H1 (cell line): ENCODE data around the gene TRIM47. TPM values are rescaled to one million over a fixed set of nuclear protein-coding genes. Genes with fewer than 3 reads are reported as not detected.

Experiments
- CTCF ChIA-PET: fragments of 300-600 bp; sonication (Branson Sonifier 250); formaldehyde crosslinking; loops from one replicate; lab custom pipeline; 2021; ENCODE audit not compliant: partially characterized antibody; lab: Charles Lee
- POLR2A ChIA-PET: fragments of 300-600 bp; sonication (Branson Sonifier 250); formaldehyde crosslinking; loops from one replicate; lab custom pipeline; 2021; ENCODE audit warnings: inconsistent platforms; ENCODE audit not compliant: partially characterized antibody; lab: Charles Lee
- DNase-seq, 2 experiments: peaks; one replicate each; pipeline versions ENCODE4 v3.0.0 to v3.0.0-alpha.2; 2010 to 2022; ENCODE audit warnings: low spot score in 2 of 2, low read depth in 1 of 2, mixed read lengths in 1 of 2
- FAIRE-seq: peaks from 2 replicates; lab custom pipeline; 2011; peaks lifted over from hg19 to GRCh38; lab: Jason Lieb, UNC
- H2AFZ ChIP-seq: 2 replicates; pipeline ENCODE4 v1.8.1; 2012; ENCODE audit warnings: low read length, inconsistent platforms
- H2AK5ac ChIP-seq: 2 replicates; pipeline ENCODE4 v1.6.1; 2013; ENCODE audit warnings: low read depth, low read length
- H2BK120ac ChIP-seq: replicated peaks from 2 replicates; pipeline ENCODE3; 2013; ENCODE audit warnings: low read depth, low read length, inconsistent platforms
- H2BK12ac ChIP-seq: 2 replicates; pipeline ENCODE4 v1.6.1; 2013; ENCODE audit warnings: low read depth, low read length
- H2BK15ac ChIP-seq: 2 replicates; pipeline ENCODE4 v1.6.1; 2013; ENCODE audit warnings: low read length
- H2BK20ac ChIP-seq: 2 replicates; pipeline ENCODE4 v1.6.1; 2013; ENCODE audit warnings: low read length
- H2BK5ac ChIP-seq: 2 replicates; pipeline ENCODE4 v1.6.1; 2013; ENCODE audit warnings: low read depth, low read length
- H3K14ac ChIP-seq: 2 replicates; pipeline ENCODE4 v1.6.1; 2013; ENCODE audit warnings: inconsistent platforms; ENCODE audit not compliant: insufficient read length
- H3K18ac ChIP-seq: 2 replicates; pipeline ENCODE4 v1.6.1; 2013; ENCODE audit warnings: low read length; ENCODE audit errors: extremely low read depth
- H3K23ac ChIP-seq: 2 replicates; pipeline ENCODE4 v1.6.1; 2013; ENCODE audit warnings: inconsistent platforms; ENCODE audit not compliant: insufficient read length
- H3K23me2 ChIP-seq: 2 replicates; pipeline ENCODE4 v1.6.1; 2013; ENCODE audit warnings: low read depth, low read length
- H3K27ac ChIP-seq: 2 replicates; pipeline ENCODE4 v1.6.1; 2011; ENCODE audit warnings: low read depth, low read length, inconsistent platforms
- H3K27me3 ChIP-seq, 4 experiments: replicated peaks in 1 of 4; 1 replicate in 1 of 4; 2 replicates in 3 of 4; pipeline versions ENCODE4 v1.6.1 to v1.8.1; 2011 to 2013; ENCODE audit warnings: low read length in 3 of 4, mild to moderate bottlenecking in 3 of 4, inconsistent platforms in 2 of 4, mixed read lengths in 2 of 4, moderate library complexity in 1 of 4; ENCODE audit not compliant: control insufficient read depth in 3 of 4, insufficient read depth in 3 of 4; ENCODE audit errors: extremely low read depth in 1 of 4
- H3K36me3 ChIP-seq, 4 experiments: 2 replicates each; pipeline versions ENCODE4 v1.6.1 to v1.8.1; 2011 to 2013; ENCODE audit warnings: mild to moderate bottlenecking in 4 of 4, low read length in 3 of 4, moderate library complexity in 2 of 4, control low read depth in 1 of 4, inconsistent platforms in 1 of 4; ENCODE audit not compliant: insufficient read depth in 4 of 4, control insufficient read depth in 2 of 4
- H3K4ac ChIP-seq: replicated peaks from 2 replicates; pipeline ENCODE3; 2013; ENCODE audit warnings: low read length, low read depth, mixed read lengths, inconsistent platforms; ENCODE audit not compliant: insufficient read length
- H3K4me1 ChIP-seq, 4 experiments: replicated peaks in 1 of 4; 1 replicate in 1 of 4; 2 replicates in 3 of 4; pipeline versions ENCODE4 v1.6.1 to v1.8.1; 2011 to 2013; ENCODE audit warnings: low read length in 3 of 4, inconsistent platforms in 2 of 4, mixed read lengths in 1 of 4; ENCODE audit not compliant: insufficient read depth in 4 of 4, control insufficient read depth in 3 of 4
- H3K4me2 ChIP-seq, 2 experiments: 2 replicates each; pipeline versions ENCODE4 v1.6.1 to v1.8.1; 2011 to 2013; ENCODE audit warnings: low read depth in 2 of 2, low read length in 2 of 2, control low read depth in 1 of 2, inconsistent platforms in 1 of 2, mild to moderate bottlenecking in 1 of 2; ENCODE audit not compliant: insufficient read depth in 1 of 2
- H3K4me3 ChIP-seq, 4 experiments: fragments of 200-600, 300-600 bp in 1 of 4; sonication (generic), shearing (Covaris generic), sonication (Bioruptor Twin) in 1 of 4; 2 replicates each; pipeline versions ENCODE4 v1.5.1 to v1.8.1; 2011 to 2016; ENCODE audit warnings: low read length in 4 of 4, low read depth in 3 of 4, control low read depth in 2 of 4, inconsistent platforms in 2 of 4, mild to moderate bottlenecking in 2 of 4, mixed read lengths in 1 of 4, moderate library complexity in 1 of 4; ENCODE audit not compliant: insufficient read depth in 2 of 4; ENCODE audit errors: extremely low read depth in 1 of 4
- H3K56ac ChIP-seq: replicated peaks from 2 replicates; pipeline ENCODE3; 2013; ENCODE audit warnings: low read depth, mild to moderate bottlenecking, mixed read lengths, low read length, inconsistent platforms; ENCODE audit not compliant: insufficient read length
- H3K79me1 ChIP-seq: 2 replicates; pipeline ENCODE4 v1.6.1; 2013; ENCODE audit warnings: low read depth, low read length, control low read depth
- H3K79me2 ChIP-seq, 2 experiments: 2 replicates each; pipeline versions ENCODE4 v1.6.1 to v1.8.1; 2012 to 2013; ENCODE audit warnings: low read length in 2 of 2, mild to moderate bottlenecking in 2 of 2, inconsistent platforms in 1 of 2; ENCODE audit not compliant: insufficient read depth in 2 of 2, control insufficient read depth in 1 of 2
- H3K9ac ChIP-seq, 4 experiments: replicated peaks in 1 of 4; 1 replicate in 1 of 4; 2 replicates in 3 of 4; pipeline versions ENCODE4 v1.6.1 to v1.8.1; 2011 to 2013; ENCODE audit warnings: low read depth in 3 of 4, low read length in 3 of 4, control low read depth in 2 of 4, mild to moderate bottlenecking in 2 of 4, moderate library complexity in 2 of 4, inconsistent platforms in 1 of 4; ENCODE audit errors: extremely low read depth in 1 of 4
- H3K9me3 ChIP-seq, 2 experiments: 2 replicates each; pipeline versions ENCODE4 v1.6.1 to v1.8.1; 2012 to 2013; ENCODE audit warnings: mild to moderate bottlenecking in 2 of 2, moderate library complexity in 2 of 2, control low read depth in 1 of 2, inconsistent platforms in 1 of 2, low read depth in 1 of 2, low read length in 1 of 2, mixed read lengths in 1 of 2; ENCODE audit not compliant: insufficient read depth in 2 of 2
- H4K20me1 ChIP-seq, 2 experiments: replicated peaks in 1 of 2; 2 replicates each; pipeline versions ENCODE3 to v1.8.1; 2011 to 2013; ENCODE audit warnings: inconsistent platforms in 2 of 2, low read length in 2 of 2, mild to moderate bottlenecking in 1 of 2; ENCODE audit not compliant: insufficient read depth in 2 of 2, control insufficient read depth in 1 of 2
- H4K5ac ChIP-seq: 2 replicates; pipeline ENCODE4 v1.6.1; 2013; ENCODE audit warnings: low read length, low read depth, mixed read lengths, inconsistent platforms; ENCODE audit not compliant: insufficient read length
- H4K8ac ChIP-seq: 2 replicates; pipeline ENCODE4 v1.8.0; 2013; ENCODE audit warnings: mild to moderate bottlenecking, moderate library complexity, low read length, inconsistent platforms; ENCODE audit not compliant: insufficient read depth; ENCODE audit errors: extremely low read depth
- H4K91ac ChIP-seq: replicated peaks from 2 replicates; pipeline ENCODE3; 2013; ENCODE audit warnings: low read length, mixed read lengths, inconsistent platforms; ENCODE audit not compliant: insufficient read length
- ATF3 ChIP-seq: IDR thresholded peaks from 2 replicates; pipeline ENCODE4 v1.6.1; 2011; ENCODE audit warnings: low read depth, mild to moderate bottlenecking, low read length; ENCODE audit not compliant: insufficient read depth
- CTBP2 ChIP-seq: IDR thresholded peaks from 2 replicates; pipeline ENCODE4 v1.7.0; 2011; ENCODE audit warnings: borderline replicate concordance, mild to moderate bottlenecking, moderate library complexity, mixed read lengths, low read length; ENCODE audit not compliant: insufficient read depth, insufficient read length
- CTCF ChIP-seq, 3 experiments: IDR thresholded peaks; 1 replicate in 2 of 3; 2 replicates in 1 of 3; pipeline versions ENCODE4 v1.5.1 to v1.6.1; 2011; ENCODE audit warnings: low read length in 3 of 3, mild to moderate bottlenecking in 3 of 3, inconsistent platforms in 2 of 3, low read depth in 1 of 3, moderate library complexity in 1 of 3; ENCODE audit not compliant: insufficient read depth in 1 of 3; ENCODE audit errors: control extremely low read depth in 1 of 3
- EZH2 ChIP-seq: fragments of 200-600 bp; sonication (generic); IDR thresholded peaks from 2 replicates; pipeline ENCODE4 v1.7.1; 2012; ENCODE audit warnings: low read depth, mild to moderate bottlenecking, moderate library complexity, low read length, inconsistent platforms; ENCODE audit not compliant: severe bottlenecking
- SIN3A ChIP-seq, 2 experiments: IDR thresholded peaks in 1 of 2; conservative IDR thresholded peaks in 1 of 2; 2 replicates each; pipeline ENCODE4 v1.6.1; 2011 to 2012; ENCODE audit warnings: low read length in 2 of 2, improper control_type of control experiment in 1 of 2, low read depth in 1 of 2, mild to moderate bottlenecking in 1 of 2
- TAF7 ChIP-seq: optimal IDR thresholded peaks from 2 replicates; pipeline ENCODE3; 2011; ENCODE audit warnings: low read depth, mild to moderate bottlenecking, inconsistent platforms, low read length, moderate library complexity, borderline replicate concordance
- ZNF274 ChIP-seq: IDR thresholded peaks from 2 replicates; pipeline ENCODE4 v1.7.0; 2012; ENCODE audit warnings: low read length, borderline replicate concordance; ENCODE audit errors: extremely low read depth
- WGBS, 2 experiments: shearing (Covaris generic) in 1 of 2; methylation state at CpG; one replicate each; pipeline versions ENCODE4 v1.1.6 to v1.1.7; 2013 to 2015; ENCODE audit warnings: low lambda C conversion rate in 2 of 2, mixed read lengths in 2 of 2, inconsistent platforms in 1 of 2, low coverage in 1 of 2, missing lambda C conversion rate in 1 of 2; ENCODE audit not compliant: insufficient replicate concordance in 2 of 2, insufficient coverage in 1 of 2, insufficient read length in 1 of 2; ENCODE audit errors: extremely low coverage in 1 of 2, missing lambda C conversion rate in 1 of 2; 5-methylcytosine and 5-hydroxymethylcytosine counted together
- polyA plus RNA-seq, 7 experiments: library from polyadenylated mRNA; depleted of rRNA in 3 of 7; stranded (reverse) in 5 of 7; unstranded in 2 of 7; fragments of >200 nt in 5 of 7; fragments of 200-250 nt in 2 of 7; gene quantifications; 1 replicate in 5 of 7; 2 replicates in 1 of 7; 4 replicates in 1 of 7; pipeline versions ENCODE4 v1.2.1 to v1.2.3, GENCODE V29; 2011 to 2013; ENCODE audit warnings: missing spikeins in 2 of 7, mixed read lengths in 2 of 7
- total RNA-seq: library from RNA; stranded (reverse); fragmentation: NEBNext Ultra II Directional; extraction: Animal tissue kit (Norgen Biotek cat#: 25700); gene quantifications from 2 replicates; pipeline ENCODE4 v1.2.1, GENCODE V29; 2021

TRIM47 gene
- total and polyA plus RNA-seq, 2 of the 8 experiments (the other 6 are each of a cell fraction or from before 2014, with no cell fraction given) = 6.3 to 6.4 TPM

- CTCF ChIA-PET = interaction anchor here (0.7 to 27.2 kb wide), 5 partner anchors 7 to 89 kb away, joined by 3 to 563 read pairs (median 13); partner anchors contain the start of genes GALK1 and UNC13D
- H3K14ac ChIP-seq = no peak overlapping the region
- H4K91ac ChIP-seq = no peak overlapping the region
- no peaks in the 10 kb centered on the region for H3K9me3 ChIP-seq
- H2BK20ac ChIP-seq = no peak overlapping the region
- FAIRE-seq (no peak), DNase-seq (no peak)
- H3K4me2 ChIP-seq = peak overlapping the region; percentile 74 to 82
- no peak overlapping the region for H3K18ac ChIP-seq
- no peaks in the 10 kb centered on the region for H3K27me3 ChIP-seq
- H3K36me3 ChIP-seq = peaks cover 5 to 18% (median 10%) of the 10 kb centered on the region in 4 experiments; a peak in 7 of 8 replicates
- no peak overlapping the region for H2AFZ ChIP-seq
- peaks cover 10% of the 10 kb centered on the region; the same call in 1 of the 2 replicates for H3K79me1 ChIP-seq
- no peak overlapping the region for H2BK15ac ChIP-seq
- no peak overlapping the region for H2BK12ac ChIP-seq
- no peak overlapping the region for H3K23ac ChIP-seq
- no peak overlapping the region for H4K8ac ChIP-seq
- peaks cover 0 to 7% (median 2%) of the 10 kb centered on the region in 4 experiments; a peak in 4 of 7 replicates for H3K4me1 ChIP-seq
- H3K56ac ChIP-seq = no peak overlapping the region
- H3K27ac ChIP-seq = 0 out of 2 replicates have a peak overlapping the region, but pooled peaks have one; percentile 27
- no peak overlapping the region for H4K5ac ChIP-seq
- peak overlapping the region in 3 of 4 experiments; percentile 60 to 80 (median 67); a peak in 6 of 7 replicates for H3K9ac ChIP-seq
- 77% methylated on average over 7 of the region's 7 CpGs; no CpG with 5 or more reads in 1 of the 2 experiments for WGBS, 2 experiments
- H3K79me2 ChIP-seq = peaks cover 3 to 9% of the 10 kb centered on the region in 2 experiments; a peak in 3 of 4 replicates
- H3K4me3 ChIP-seq = peak overlapping the region; percentile 55 to 91 (median 67)
- no peak overlapping the region for H2BK120ac ChIP-seq
- 0 out of 2 replicates have a peak overlapping the region, but pooled peaks have one; percentile 88 for H2AK5ac ChIP-seq
- H4K20me1 ChIP-seq = no peaks in the 10 kb centered on the region
- H3K4ac ChIP-seq = no peak overlapping the region
- H2BK5ac ChIP-seq = peak overlapping the region; percentile 9; the same call in 1 of the 2 replicates
- peaks cover 6% of the 10 kb centered on the region for H3K23me2 ChIP-seq
- POLR2A ChIA-PET = interaction anchor here (1.2 to 4.7 kb wide), 11 partner anchors 8 to 78 kb away, joined by 3 to 28 read pairs (median 11); partner anchors contain the start of genes TRIM47 and TRIM65
- no peak for TF ChIP-seq CTCF (IDR thresholded peaks at IDR 0.05; ENCODE audit: control extremely low read depth in 1 of 3, insufficient read depth in 1 of 3, low read depth in 1 of 3, low read length in 3 of 3)
- TF ChIP-seq TAF7 = no peak
- TF ChIP-seq ZNF274 = no peak
- no peak for TF ChIP-seq CTBP2
- TF ChIP-seq EZH2 = no peak
- TF ChIP-seq SIN3A (conservative IDR thresholded peaks at IDR 0.05 in 1 of 2, IDR thresholded peaks at IDR 0.05 in 1 of 2; ENCODE audit: low read depth in 1 of 2, low read length in 2 of 2) = no peak
- TF ChIP-seq ATF3 = no peak
Measured at GRCh38 chr17:75854101-75854748, 24.2 kb downstream of the TRIM47 start.
